Neural cell (in vitro differentiated cells): ENCODE measurements around the gene TSPAN15. TPM values are rescaled to one million over a fixed set of nuclear protein-coding genes. Genes with fewer than 3 reads are reported as not detected.

ENCODE experiments used
- H2AFZ ChIP-seq: fragments of 200-600, 300-800 bp; sonication (generic), shearing (Covaris generic); 2 replicates; pipeline ENCODE4 v1.6.0; 2014; ENCODE audit warnings: low read depth, mild to moderate bottlenecking, antibody characterized with exemption, low read length, moderate library complexity
- H3F3A ChIP-seq: fragments of 200-600 bp; shearing (Covaris generic); 2 replicates; pipeline ENCODE4 v1.6.1; 2016; ENCODE audit warnings: mild to moderate bottlenecking, moderate library complexity, mixed read lengths, antibody characterized with exemption, low read length; ENCODE audit not compliant: insufficient read depth, poor library complexity, severe bottlenecking
- H3K27ac ChIP-seq: fragments of 200-600, 300-800 bp; sonication (generic), shearing (Covaris generic); 2 replicates; pipeline ENCODE4 v1.5.1; 2014; ENCODE audit warnings: mild to moderate bottlenecking, low read length, moderate library complexity
- H3K27me3 ChIP-seq: fragments of 300-800, 200-600 bp; sonication (generic), shearing (Covaris generic); 2 replicates; pipeline ENCODE4 v1.6.0; 2014; ENCODE audit warnings: mild to moderate bottlenecking, low read depth, low read length, moderate library complexity; ENCODE audit not compliant: insufficient read depth
- H3K36me3 ChIP-seq: fragments of 300-800, 200-600 bp; sonication (generic), shearing (Covaris generic); 2 replicates; pipeline ENCODE4 v1.5.1; 2014; ENCODE audit warnings: mild to moderate bottlenecking, antibody characterized with exemption, low read length, moderate library complexity; ENCODE audit not compliant: insufficient read depth
- H3K4me2 ChIP-seq: fragments of 300-800, 200-600 bp; sonication (generic), shearing (Covaris generic); 2 replicates; pipeline ENCODE4 v1.6.0; 2014; ENCODE audit warnings: mild to moderate bottlenecking, low read length
- H3K4me3 ChIP-seq: fragments of 300-800, 200-600 bp; sonication (generic), shearing (Covaris generic); 2 replicates; pipeline ENCODE4 v1.5.1; 2014; ENCODE audit warnings: mild to moderate bottlenecking, low read length, moderate library complexity
- H3K79me2 ChIP-seq: fragments of 200-600 bp; shearing (Covaris generic); replicated peaks from 2 replicates; pipeline ENCODE4 v1.6.0; 2014; ENCODE audit warnings: mild to moderate bottlenecking, low read length, moderate library complexity; ENCODE audit not compliant: insufficient read depth
- H3K9ac ChIP-seq: fragments of 300-800, 200-600 bp; sonication (generic), shearing (Covaris generic); 2 replicates; pipeline ENCODE4 v1.6.1; 2016; ENCODE audit warnings: mild to moderate bottlenecking, low read length, mixed read lengths
- H3K9me2 ChIP-seq: fragments of 200-600 bp; shearing (Covaris generic); 2 replicates; pipeline ENCODE4 v1.6.1; 2016; ENCODE audit warnings: mild to moderate bottlenecking, low read length, mixed read lengths; ENCODE audit not compliant: insufficient read depth
- H3K9me3 ChIP-seq: fragments of 200-600, 300-800 bp; sonication (generic), shearing (Covaris generic); 2 replicates; pipeline ENCODE4 v1.6.1; 2016; ENCODE audit warnings: mild to moderate bottlenecking, mixed run types, low read length, moderate library complexity, mixed read lengths
- H4K20me1 ChIP-seq: fragments of 200-600 bp; shearing (Covaris generic); 2 replicates; pipeline ENCODE4 v1.6.1; 2016; ENCODE audit warnings: mild to moderate bottlenecking, mixed run types; ENCODE audit not compliant: insufficient read depth
- CTCF ChIP-seq: fragments of 450-650 bp; IDR thresholded peaks from 2 replicates; pipeline ENCODE4 v1.5.1; 2014; ENCODE audit warnings: antibody characterized with exemption, mild to moderate bottlenecking, moderate library complexity; ENCODE audit not compliant: poor library complexity, severe bottlenecking
- EP300 ChIP-seq: fragments of 450-650 bp; conservative IDR thresholded peaks from 2 replicates; pipeline ENCODE4 v1.6.1; 2014; ENCODE audit warnings: antibody characterized with exemption, mild to moderate bottlenecking, moderate library complexity; ENCODE audit not compliant: poor library complexity, severe bottlenecking
- EZH2 ChIP-seq: fragments of 200-600, 300-800 bp; shearing (Covaris generic), sonication (generic); IDR thresholded peaks from 2 replicates; pipeline ENCODE4 v1.6.1; 2014; ENCODE audit warnings: antibody characterized with exemption, low read length, borderline replicate concordance, mild to moderate bottlenecking; ENCODE audit not compliant: insufficient read depth, poor library complexity, severe bottlenecking
- MXI1 ChIP-seq: fragments of 450-650 bp; conservative IDR thresholded peaks from 2 replicates; pipeline ENCODE4 v1.6.1; 2014; ENCODE audit warnings: antibody characterized with exemption, mild to moderate bottlenecking; ENCODE audit not compliant: poor library complexity, severe bottlenecking
- POLR2AphosphoS5 ChIP-seq: IDR thresholded peaks from 2 replicates; pipeline ENCODE4 v1.6.1; 2012
- RAD21 ChIP-seq: fragments of 450-650 bp; conservative IDR thresholded peaks from 2 replicates; pipeline ENCODE4 v1.6.1; 2014; ENCODE audit warnings: antibody characterized with exemption, mild to moderate bottlenecking, moderate library complexity
- REST ChIP-seq: IDR thresholded peaks from 2 replicates; pipeline ENCODE4 v1.6.1; 2012; ENCODE audit warnings: borderline replicate concordance
- SMC3 ChIP-seq: fragments of 450-650 bp; conservative IDR thresholded peaks from 2 replicates; pipeline ENCODE4 v1.6.1; 2014; ENCODE audit warnings: antibody characterized with exemption, mild to moderate bottlenecking, moderate library complexity; ENCODE audit not compliant: poor library complexity
- TAF1 ChIP-seq: IDR thresholded peaks from 2 replicates; pipeline ENCODE4 v1.6.1; 2012; ENCODE audit warnings: low read depth
- polyA plus RNA-seq: library from polyadenylated mRNA; depleted of rRNA; stranded (reverse); fragments of >200 nt; gene quantifications from 2 replicates; pipeline ENCODE4 v1.2.3, GENCODE V29; 2014

TSPAN15 gene
- polyA plus RNA-seq, 1 donor from 2014 or later, result 1.2 TPM

- no peaks in the 10 kb centered on the region for H3K9me3 ChIP-seq
- H3K27me3 ChIP-seq, result no peaks in the 10 kb centered on the region
- H2AFZ ChIP-seq, result no peak overlapping the region
- H3K4me2 ChIP-seq, result no peak overlapping the region
- no peaks in the 10 kb centered on the region for H3K36me3 ChIP-seq
- H4K20me1 ChIP-seq, result no peaks in the 10 kb centered on the region
- no peak overlapping the region for H3K9ac ChIP-seq
- no peaks in the 10 kb centered on the region for H3K79me2 ChIP-seq
- TF ChIP-seq SMC3 (no peak), RAD21 (no peak), EZH2 (no peak), POLR2AphosphoS5 (no peak), REST (no peak), EP300 (no peak), MXI1 (no peak), TAF1 (no peak), CTCF (no peak)
- no peak overlapping the region for H3K4me3 ChIP-seq
- H3K9me2 ChIP-seq, result no peaks in the 10 kb centered on the region
- no peak overlapping the region for H3K27ac ChIP-seq
- H3F3A ChIP-seq, result no peaks in the 10 kb centered on the region
These were observed 29.5 kb upstream of the TSPAN15 start for GRCh38 chr10:69421611-69422308.

GRCh38 chr10:69422676-69423075 is 28.6 kb upstream of the TSPAN15 start:
- Histone ChIP-seq H3F3A (no peaks in the 10 kb centered on the region), H2AFZ (no peak overlapping the region), H3K9me2 (no peaks in the 10 kb centered on the region), H3K4me3 (no peak overlapping the region), H3K36me3 (no peaks in the 10 kb centered on the region), H3K27me3 (no peaks in the 10 kb centered on the region), H3K9ac (no peak overlapping the region), H3K79me2 (no peaks in the 10 kb centered on the region), H4K20me1 (no peaks in the 10 kb centered on the region), H3K27ac (no peak overlapping the region), H3K9me3 (no peaks in the 10 kb centered on the region), H3K4me2 (no peak overlapping the region)
- TF ChIP-seq EZH2, result no peak
- TF ChIP-seq MXI1, result no peak
- TF ChIP-seq RAD21, result no peak
- no peak for TF ChIP-seq CTCF
- TF ChIP-seq TAF1, result no peak
- TF ChIP-seq SMC3, result no peak
- TF ChIP-seq POLR2AphosphoS5, result no peak
- no peak for TF ChIP-seq EP300
- no peak for TF ChIP-seq REST
